GM18870 (cell line): ENCODE measurements around the gene RGS8.

Experiments
- ATAC-seq: cut with Tn5 transposase; IDR thresholded peaks from one replicate; pipeline ENCODE4 v1.9.1; 2021; ENCODE audit warnings: moderate library complexity; ENCODE audit not compliant: unreplicated experiment

Gene RGS8

GRCh38 chr1:182684116-182684828, at the start of gene RGS8:
Gene RGS8 (minus strand): TSS chr1:182684587. CDS start chr1:182669649, 14,938 bp downstream.
- ATAC-seq: no peak

GRCh38 chr1:182731852-182732575, 47.6 kb upstream of the RGS8 start:
- ATAC-seq: no peak

GRCh38 chr1:182726912-182727311, 42.5 kb upstream of the RGS8 start:
- ATAC-seq: no peak

- ATAC-seq: no peak
Observed at GRCh38 chr1:182725259-182726255, 41.2 kb upstream of the RGS8 start.

GRCh38 chr1:182724215-182724614, 39.8 kb upstream of the RGS8 start:
- no peak for ATAC-seq

- no peak for ATAC-seq
Observed at GRCh38 chr1:182723200-182723599, 38.8 kb upstream of the RGS8 start.

- ATAC-seq: no peak
Observed at GRCh38 chr1:182721525-182721924, 37.1 kb upstream of the RGS8 start.

GRCh38 chr1:182720463-182720862, 36.1 kb upstream of the RGS8 start:
- no peak for ATAC-seq

GRCh38 chr1:182719553-182719952, 35.2 kb upstream of the RGS8 start:
- no peak for ATAC-seq

GRCh38 chr1:182718311-182718710, 33.9 kb upstream of the RGS8 start:
- no peak for ATAC-seq

GRCh38 chr1:182716740-182717720, 32.6 kb upstream of the RGS8 start:
- peak; percentile 48 for ATAC-seq

GRCh38 chr1:182715531-182715930, 31.1 kb upstream of the RGS8 start:
- no peak for ATAC-seq

GRCh38 chr1:182714546-182714945, 30.2 kb upstream of the RGS8 start:
- ATAC-seq: no peak

- no peak for ATAC-seq
Observed at GRCh38 chr1:182713939-182714338, 29.6 kb upstream of the RGS8 start.

GRCh38 chr1:182713492-182713891, 29.1 kb upstream of the RGS8 start:
- ATAC-seq: no peak

- no peak for ATAC-seq
Observed at GRCh38 chr1:182709855-182710254, 25.5 kb upstream of the RGS8 start.

GRCh38 chr1:182709225-182709764, 24.9 kb upstream of the RGS8 start:
- no peak for ATAC-seq

- ATAC-seq: no peak
Observed at GRCh38 chr1:182707122-182707521, 22.7 kb upstream of the RGS8 start.

- no peak for ATAC-seq
Observed at GRCh38 chr1:182704677-182705076, 20.3 kb upstream of the RGS8 start.

- ATAC-seq: no peak
Observed at GRCh38 chr1:182703539-182703938, 19.2 kb upstream of the RGS8 start.
